Measurements from ENCODE around the gene SIRPB2. TPM values are rescaled to one million over a fixed set of nuclear protein-coding genes. Genes with fewer than 3 reads are reported as not detected.

SIRPB2 gene
- total and polyA plus RNA-seq, 8 donors = 0.09 to 3.4 (median 0.57) TPM

GRCh38 chr20:1477896-1478490, 13.2 kb downstream of the SIRPB2 start:
- WGBS, 2 donors = 78 to 82% methylated on average over 7 of the region's 7 CpGs
- no peaks in the 10 kb centered on the region for H3K4me1 ChIP-seq
- H3K27me3 ChIP-seq = peaks cover 0 to under 1% (median 0%) of the 10 kb centered on the region in 4 donors
- intact Hi-C loops (cut with DNase I) = no loop called here
- FAIRE-seq = no peak
- H3K27ac ChIP-seq = no peak overlapping the region
- no peak for ATAC-seq
- DNase-seq = no peak
- no peak overlapping the region for H3K4me3 ChIP-seq
- no peak for TF ChIP-seq CTCF (IDR thresholded peaks at IDR 0.05)
- H3K9me3 ChIP-seq = no peaks in the 10 kb centered on the region
- no peaks in the 10 kb centered on the region for H3K36me3 ChIP-seq

- WGBS, 2 donors = 72 to 73% methylated on average over 4 of the region's 4 CpGs
- TF ChIP-seq CTCF (IDR thresholded peaks at IDR 0.05) = no peak
Measured at GRCh38 chr20:1474817-1475603, 16.2 kb downstream of the SIRPB2 start.

GRCh38 chr20:1474325-1474724, 16.9 kb downstream of the SIRPB2 start:
- H3K36me3 ChIP-seq = no peaks in the 10 kb centered on the region
- H3K9me3 ChIP-seq = no peaks in the 10 kb centered on the region
- ATAC-seq (no peak), FAIRE-seq (no peak), DNase-seq (no peak)
- H3K4me3 ChIP-seq = no peak overlapping the region
- no peaks in the 10 kb centered on the region for H3K27me3 ChIP-seq
- peaks cover 4 to 12% (median 9%) of the 10 kb centered on the region in 3 donors for H3K4me1 ChIP-seq
- TF ChIP-seq CTCF (IDR thresholded peaks at IDR 0.05) = no peak
- WGBS, 2 donors = 95 to 96% methylated on average over 8 of the region's 8 CpGs
- H3K27ac ChIP-seq = no peak overlapping the region
- intact Hi-C loops (cut with DNase I) = no loop called here

More at GRCh38 chr20:1474817-1475603, 16.2 kb downstream of the SIRPB2 start:
- Histone ChIP-seq H3K4me3 (no peak overlapping the region), H3K36me3 (no peaks in the 10 kb centered on the region), H3K4me1 (peaks cover 0 to 7% (median 4%) of the 10 kb centered on the region in 3 donors), H3K27me3 (no peaks in the 10 kb centered on the region), H3K27ac (no peak overlapping the region), H3K9me3 (no peaks in the 10 kb centered on the region)
- intact Hi-C loops (cut with DNase I) = no loop called here
- ATAC-seq (peak in 2 of 4 donors; percentile 45 to 66), FAIRE-seq (no peak), DNase-seq (no peak)

- H3K9me3 ChIP-seq = no peaks in the 10 kb centered on the region
- H3K27ac ChIP-seq = no peak overlapping the region
- 78 to 84% methylated on average over 13 of the region's 13 CpGs for WGBS, 2 donors
- no peaks in the 10 kb centered on the region for H3K36me3 ChIP-seq
- H3K27me3 ChIP-seq = no peaks in the 10 kb centered on the region
- TF ChIP-seq CTCF (IDR thresholded peaks at IDR 0.05) = no peak
- intact Hi-C loops (cut with DNase I) = no loop called here
- DNase-seq (no peak), FAIRE-seq (no peak), ATAC-seq (no peak)
- no peak overlapping the region for H3K4me3 ChIP-seq
- peaks cover 12 to 20% (median 16%) of the 10 kb centered on the region in 3 donors for H3K4me1 ChIP-seq
Measured at GRCh38 chr20:1473246-1474220, 17.7 kb downstream of the SIRPB2 start.

Data from pancreas (tissue), 10 donors.